Measurements from ENCODE around the gene CDHR3. TPM values are rescaled to one million over a fixed set of nuclear protein-coding genes. Genes with fewer than 3 reads are reported as not detected.

Gene CDHR3
- total and polyA plus RNA-seq, 2 of the 8 experiments (the other 6 are each of a cell fraction or from before 2014, with no cell fraction given), result 6.4 to 6.8 TPM

- TF ChIP-seq E2F6 (IDR thresholded peaks at IDR 0.05) (peak; percentile 80), GABPA (IDR thresholded peaks at IDR 0.05; ENCODE audit: borderline replicate concordance, insufficient read depth, low read length) (peak; percentile 54; the same call in 1 of the 2 replicates), BRCA1 (IDR thresholded peaks at IDR 0.05; ENCODE audit: low read depth, low read length) (no peak), CTCF (IDR thresholded peaks at IDR 0.05; ENCODE audit: control extremely low read depth in 1 of 3, insufficient read depth in 1 of 3, low read depth in 1 of 3, low read length in 3 of 3) (peak; percentile 93 to 97 (median 94)), TCF12 (IDR thresholded peaks at IDR 0.05; ENCODE audit: low read depth, low read length) (peak; percentile 79; the same call in 1 of the 2 replicates), USF2 (IDR thresholded peaks at IDR 0.05; ENCODE audit: low read length) (peak; percentile 91), HDAC6 (IDR thresholded peaks at IDR 0.05; ENCODE audit: low read depth, low read length) (no peak), JUND (IDR thresholded peaks at IDR 0.05; ENCODE audit: low read length) (peak; percentile 82), ATF3 (IDR thresholded peaks at IDR 0.05; ENCODE audit: insufficient read depth, low read depth, low read length) (peak; percentile 76; the same call in 1 of the 2 replicates), TBP (IDR thresholded peaks at IDR 0.05; ENCODE audit: low read depth, low read length) (peak; percentile 41; the same call in 1 of the 2 replicates), CHD2 (IDR thresholded peaks at IDR 0.05; ENCODE audit: low read length) (peak; percentile 61; the same call in 1 of the 2 replicates), RNF2 (IDR thresholded peaks at IDR 0.05; ENCODE audit: borderline replicate concordance, low read depth, low read length, missing control alignments, poor library complexity, severe bottlenecking) (no peak), MAX (IDR thresholded peaks at IDR 0.05) (peak; percentile 91), TEAD4 (IDR thresholded peaks at IDR 0.05; ENCODE audit: low read depth, low read length) (peak; percentile 24; the same call in 1 of the 2 replicates), CBX5 (IDR thresholded peaks at IDR 0.05; ENCODE audit: low read depth, low read length) (no peak), CEBPB (IDR thresholded peaks at IDR 0.05; ENCODE audit: low read depth, low read length) (peak; percentile 64), SP1 (IDR thresholded peaks at IDR 0.05; ENCODE audit: low read depth, low read length) (no peak; the same call in 1 of the 2 replicates), MAFK (IDR thresholded peaks at IDR 0.05; ENCODE audit: low read depth, low read length) (peak; percentile 26; the same call in 1 of the 2 replicates)
Measured at GRCh38 chr7:106009503-106010226, 46.6 kb downstream of the CDHR3 start (continued).
